A673 (cell line): Measurements from ENCODE around the gene LRRK1. TPM values are rescaled to one million over a fixed set of nuclear protein-coding genes. Genes with fewer than 3 reads are reported as not detected.

Source experiments
- BruUV-seq: library from RNA; stranded (reverse); fragments of 400-500 nt; replicated peaks from 2 replicates; lab custom pipeline; 2021; lab: Mats Ljungman, UMichigan
- CTCF ChIA-PET: fragments of 300-600 bp; sonication (Branson Sonifier 250); formaldehyde crosslinking; loops from one replicate; lab custom pipeline; 2022; ENCODE audit warnings: antibody characterized with exemption; lab: Charles Lee
- POLR2A ChIA-PET: fragments of 300-600 bp; sonication (Branson Sonifier 250); formaldehyde crosslinking; loops from one replicate; lab custom pipeline; 2022; ENCODE audit warnings: antibody characterized with exemption; ENCODE audit not compliant: low non-redundant PET; lab: Charles Lee
- DNase-seq: peaks from one replicate; pipeline ENCODE4 v3.0.0-alpha.2; 2015; ENCODE audit warnings: low spot score
- H3K27ac ChIP-seq: fragments of 200-600 bp; sonication (generic); 2 replicates; pipeline ENCODE4 v1.5.1; 2016; ENCODE audit warnings: mixed run types, low read depth, mild to moderate bottlenecking, mixed read lengths, antibody characterized with exemption, low read length; ENCODE audit not compliant: poor library complexity, severe bottlenecking
- H3K27me3 ChIP-seq: fragments of 200-600 bp; sonication (generic); replicated peaks from 2 replicates; pipeline ENCODE4 v1.6.1; 2017; ENCODE audit warnings: mixed run types, low read depth, mild to moderate bottlenecking, mixed read lengths, antibody characterized with exemption, low read length; ENCODE audit not compliant: insufficient read depth, poor library complexity
- H3K36me3 ChIP-seq: fragments of 200-600 bp; sonication (generic); 2 replicates; pipeline ENCODE4 v1.6.1; 2016; ENCODE audit warnings: mixed run types, mild to moderate bottlenecking, mixed read lengths, antibody characterized with exemption, low read length; ENCODE audit not compliant: insufficient read depth, poor library complexity, severe bottlenecking
- H3K4me1 ChIP-seq: fragments of 200-600 bp; sonication (generic); 2 replicates; pipeline ENCODE4 v1.6.1; 2017; ENCODE audit warnings: mixed run types, mild to moderate bottlenecking, mixed read lengths, antibody characterized with exemption, low read length; ENCODE audit not compliant: insufficient read depth, poor library complexity, severe bottlenecking
- H3K4me3 ChIP-seq: fragments of 200-600 bp; sonication (generic); 2 replicates; pipeline ENCODE4 v1.5.1; 2016; ENCODE audit warnings: low read depth, mixed run types, mild to moderate bottlenecking, mixed read lengths, low read length; ENCODE audit not compliant: poor library complexity, severe bottlenecking
- H3K9me3 ChIP-seq: fragments of 200-600 bp; sonication (generic); 2 replicates; pipeline ENCODE4 v1.6.1; 2016; ENCODE audit warnings: mixed run types, low read depth, mild to moderate bottlenecking, mixed read lengths, antibody characterized with exemption, low read length; ENCODE audit not compliant: poor library complexity, severe bottlenecking
- EZH2 ChIP-seq: fragments of 200-600 bp; sonication (generic); IDR thresholded peaks from 2 replicates; pipeline ENCODE4 v1.6.1; 2017; ENCODE audit warnings: borderline replicate concordance, low read depth, mild to moderate bottlenecking, mixed read lengths, antibody characterized with exemption, low read length; ENCODE audit not compliant: poor library complexity, severe bottlenecking
- intact Hi-C: fragments of 100-400 bp; cut with micrococcal nuclease; formaldehyde crosslinking; loops from one replicate; pipeline ENCODE4 v1.10.0; 2022; ENCODE audit not compliant: unreplicated experiment
- total RNA-seq: library from RNA; stranded (reverse); gene quantifications from 2 replicates; pipeline ENCODE4 v1.2.3, GENCODE V29; 2021
- TF ChIP-seq, protein P1 (sequence below): fragments of 300-800, 200-600 bp; sonication (generic); conservative IDR thresholded peaks from 2 replicates; pipeline ENCODE4 v1.5.1; 2017; ENCODE audit warnings: low read depth, mild to moderate bottlenecking, antibody characterized with exemption, low read length, moderate library complexity, mixed read lengths

LRRK1 gene
- total RNA-seq, 1 experiment from 2014 or later: 7.7 TPM

DNA sequence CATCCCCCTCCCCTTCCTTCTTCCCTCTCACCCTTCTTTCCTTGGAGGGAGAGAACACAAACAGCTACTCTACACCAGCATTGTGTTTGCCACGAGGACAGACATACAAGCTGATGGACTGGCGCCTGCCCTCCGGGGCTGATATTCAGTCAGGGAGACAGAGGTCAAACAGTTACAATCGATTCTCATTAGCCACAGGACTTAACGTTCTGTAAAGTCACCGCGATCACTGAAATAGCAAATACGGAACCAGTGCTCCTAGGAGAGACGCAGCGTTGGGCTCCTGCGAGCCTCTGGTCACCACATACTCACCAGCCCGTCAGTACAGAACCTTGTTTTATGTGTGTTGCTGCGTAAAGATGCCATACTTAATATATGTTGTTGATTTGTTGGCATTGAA lies 108.8 kb downstream of the LRRK1 start:
- Histone ChIP-seq H3K27me3 (no peaks in the 10 kb centered on the region), H3K9me3 (no peaks in the 10 kb centered on the region), H3K4me3 (no peak overlapping the region), H3K36me3 (no peaks in the 10 kb centered on the region), H3K27ac (no peak overlapping the region), H3K4me1 (no peaks in the 10 kb centered on the region)
- intact Hi-C loops: no loop called here
- no TSS peak for BruUV-seq
- POLR2A ChIA-PET: no interaction called here
- no peak for TF ChIP-seq EZH2
- TF ChIP-seq, protein P1, sequence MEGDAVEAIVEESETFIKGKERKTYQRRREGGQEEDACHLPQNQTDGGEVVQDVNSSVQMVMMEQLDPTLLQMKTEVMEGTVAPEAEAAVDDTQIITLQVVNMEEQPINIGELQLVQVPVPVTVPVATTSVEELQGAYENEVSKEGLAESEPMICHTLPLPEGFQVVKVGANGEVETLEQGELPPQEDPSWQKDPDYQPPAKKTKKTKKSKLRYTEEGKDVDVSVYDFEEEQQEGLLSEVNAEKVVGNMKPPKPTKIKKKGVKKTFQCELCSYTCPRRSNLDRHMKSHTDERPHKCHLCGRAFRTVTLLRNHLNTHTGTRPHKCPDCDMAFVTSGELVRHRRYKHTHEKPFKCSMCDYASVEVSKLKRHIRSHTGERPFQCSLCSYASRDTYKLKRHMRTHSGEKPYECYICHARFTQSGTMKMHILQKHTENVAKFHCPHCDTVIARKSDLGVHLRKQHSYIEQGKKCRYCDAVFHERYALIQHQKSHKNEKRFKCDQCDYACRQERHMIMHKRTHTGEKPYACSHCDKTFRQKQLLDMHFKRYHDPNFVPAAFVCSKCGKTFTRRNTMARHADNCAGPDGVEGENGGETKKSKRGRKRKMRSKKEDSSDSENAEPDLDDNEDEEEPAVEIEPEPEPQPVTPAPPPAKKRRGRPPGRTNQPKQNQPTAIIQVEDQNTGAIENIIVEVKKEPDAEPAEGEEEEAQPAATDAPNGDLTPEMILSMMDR: no peak
- CTCF ChIA-PET: no interaction called here
- no peak for DNase-seq

DNA sequence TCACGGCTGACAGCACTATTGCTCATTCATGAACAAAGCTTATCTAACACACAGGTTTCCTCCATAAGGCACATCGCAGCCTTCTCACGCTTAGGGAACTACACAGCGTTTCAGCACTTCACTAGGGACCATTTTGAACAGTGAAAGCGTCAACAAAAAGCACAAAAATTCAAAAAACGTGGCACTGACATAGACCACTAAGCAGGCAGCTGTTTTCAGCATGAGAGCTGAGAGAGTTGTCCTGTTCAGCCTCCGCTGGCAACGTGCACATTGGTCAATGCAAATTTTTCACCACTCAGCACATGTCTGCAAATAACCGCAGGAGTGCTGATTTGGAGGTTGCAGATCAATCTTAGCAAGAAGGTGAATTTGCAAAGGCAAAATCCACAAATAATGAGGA lies 109.2 kb downstream of the LRRK1 start:
- Histone ChIP-seq H3K27ac (no peak overlapping the region), H3K36me3 (no peaks in the 10 kb centered on the region), H3K4me3 (no peak overlapping the region), H3K4me1 (no peaks in the 10 kb centered on the region), H3K9me3 (no peaks in the 10 kb centered on the region), H3K27me3 (no peaks in the 10 kb centered on the region)
- POLR2A ChIA-PET: no interaction called here
- BruUV-seq: no TSS peak
- no peak for TF ChIP-seq EZH2
- TF ChIP-seq, protein P1: no peak
- CTCF ChIA-PET: no interaction called here
- intact Hi-C loops: no loop called here
- no peak for DNase-seq

DNA sequence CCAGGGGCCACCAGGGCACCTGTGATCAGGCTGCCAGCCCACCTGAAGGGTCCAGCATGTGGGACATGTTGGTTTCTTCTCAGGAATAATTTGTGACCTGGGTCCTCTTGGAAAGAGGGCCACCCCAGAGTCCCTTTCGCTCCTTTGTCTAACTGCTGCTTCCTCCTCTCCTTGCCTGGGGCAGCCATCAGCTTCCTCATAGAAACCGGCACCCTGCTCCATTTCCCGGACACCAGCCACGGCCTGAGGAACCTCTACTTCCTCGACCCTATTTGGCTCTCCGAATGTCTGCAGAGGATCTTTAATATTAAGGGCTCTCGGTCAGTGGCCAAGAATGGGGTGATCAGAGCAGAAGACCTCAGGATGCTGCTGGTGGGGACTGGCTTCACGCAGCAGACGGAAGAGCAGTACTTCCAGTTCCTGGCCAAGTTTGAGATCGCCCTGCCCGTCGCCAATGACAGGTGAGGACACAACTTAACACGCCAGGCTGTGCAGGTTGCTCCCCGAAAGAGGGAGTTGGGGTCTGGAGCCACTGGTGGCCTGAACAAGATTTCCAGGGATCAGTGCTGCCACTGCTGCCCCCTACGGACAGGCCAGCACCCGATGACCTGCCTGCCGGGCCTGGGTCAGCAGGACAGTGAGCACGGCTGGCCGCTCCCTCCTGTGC lies 109.7 kb downstream of the LRRK1 start:
- POLR2A ChIA-PET: no interaction called here
- TF ChIP-seq, protein P1: no peak
- TF ChIP-seq EZH2: no peak
- H3K4me3 ChIP-seq: no peak overlapping the region
- H3K4me1 ChIP-seq: no peaks in the 10 kb centered on the region
- no peak for DNase-seq
- H3K36me3 ChIP-seq: no peaks in the 10 kb centered on the region
- intact Hi-C loops: no loop called here
- H3K27ac ChIP-seq: no peak overlapping the region
- BruUV-seq: no TSS peak
- CTCF ChIA-PET: interaction anchor here (0.6 kb wide), 1 partner anchor 18 kb away, joined by 3 read pairs; no protein-coding TSS in a partner anchor
- no peaks in the 10 kb centered on the region for H3K9me3 ChIP-seq
- no peaks in the 10 kb centered on the region for H3K27me3 ChIP-seq
